ENCODE results near the gene ARHGAP18.

DNA sequence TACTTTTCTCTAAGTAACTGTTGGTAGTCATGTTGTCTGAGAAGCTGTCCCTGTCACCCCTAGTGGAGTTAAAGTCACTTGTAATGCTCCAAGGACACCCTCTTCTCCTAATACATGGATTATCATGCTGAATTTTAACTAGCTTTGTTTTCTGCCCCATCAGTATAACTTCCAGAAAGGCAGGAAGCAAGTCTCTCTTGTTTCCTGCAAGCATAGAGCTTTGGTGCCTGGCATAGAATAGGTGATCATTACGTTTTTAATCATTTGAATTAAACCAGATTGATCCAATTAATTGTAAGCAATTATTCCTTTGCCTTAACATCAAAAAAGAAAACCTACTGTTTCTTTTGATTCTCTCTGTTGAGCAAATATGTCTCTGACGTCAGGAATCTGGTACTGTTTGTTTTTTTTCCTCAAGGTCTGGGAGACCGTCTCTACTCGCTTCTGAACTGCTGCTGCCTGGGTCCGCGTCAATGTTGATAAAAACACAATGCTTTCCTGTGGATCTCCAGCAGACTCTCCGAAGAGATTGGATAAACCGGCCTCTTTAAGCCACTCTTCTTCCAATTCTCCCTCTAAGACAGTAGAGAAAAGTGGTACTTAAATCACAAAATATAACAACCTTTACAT lies 71.8 kb downstream of the ARHGAP18 start:
- TF ChIP-seq, protein P1, sequence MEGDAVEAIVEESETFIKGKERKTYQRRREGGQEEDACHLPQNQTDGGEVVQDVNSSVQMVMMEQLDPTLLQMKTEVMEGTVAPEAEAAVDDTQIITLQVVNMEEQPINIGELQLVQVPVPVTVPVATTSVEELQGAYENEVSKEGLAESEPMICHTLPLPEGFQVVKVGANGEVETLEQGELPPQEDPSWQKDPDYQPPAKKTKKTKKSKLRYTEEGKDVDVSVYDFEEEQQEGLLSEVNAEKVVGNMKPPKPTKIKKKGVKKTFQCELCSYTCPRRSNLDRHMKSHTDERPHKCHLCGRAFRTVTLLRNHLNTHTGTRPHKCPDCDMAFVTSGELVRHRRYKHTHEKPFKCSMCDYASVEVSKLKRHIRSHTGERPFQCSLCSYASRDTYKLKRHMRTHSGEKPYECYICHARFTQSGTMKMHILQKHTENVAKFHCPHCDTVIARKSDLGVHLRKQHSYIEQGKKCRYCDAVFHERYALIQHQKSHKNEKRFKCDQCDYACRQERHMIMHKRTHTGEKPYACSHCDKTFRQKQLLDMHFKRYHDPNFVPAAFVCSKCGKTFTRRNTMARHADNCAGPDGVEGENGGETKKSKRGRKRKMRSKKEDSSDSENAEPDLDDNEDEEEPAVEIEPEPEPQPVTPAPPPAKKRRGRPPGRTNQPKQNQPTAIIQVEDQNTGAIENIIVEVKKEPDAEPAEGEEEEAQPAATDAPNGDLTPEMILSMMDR (IDR thresholded peaks at IDR 0.05; ENCODE audit: insufficient read depth, low read depth, low read length), result no peak
- TF ChIP-seq EZH2 (IDR thresholded peaks at IDR 0.05; ENCODE audit: insufficient read depth, low read length), result no peak
